NCI-H2196 treated with DMSO at 0.1 percent for 48 hours (cell line): ENCODE results near the gene TRAFD1.

Experiments used
- DNase-seq: peaks from one replicate; lab custom pipeline; 2025; ENCODE audit not compliant: unreplicated experiment; lab: John Stamatoyannopoulos, UW

Gene TRAFD1

DNA sequence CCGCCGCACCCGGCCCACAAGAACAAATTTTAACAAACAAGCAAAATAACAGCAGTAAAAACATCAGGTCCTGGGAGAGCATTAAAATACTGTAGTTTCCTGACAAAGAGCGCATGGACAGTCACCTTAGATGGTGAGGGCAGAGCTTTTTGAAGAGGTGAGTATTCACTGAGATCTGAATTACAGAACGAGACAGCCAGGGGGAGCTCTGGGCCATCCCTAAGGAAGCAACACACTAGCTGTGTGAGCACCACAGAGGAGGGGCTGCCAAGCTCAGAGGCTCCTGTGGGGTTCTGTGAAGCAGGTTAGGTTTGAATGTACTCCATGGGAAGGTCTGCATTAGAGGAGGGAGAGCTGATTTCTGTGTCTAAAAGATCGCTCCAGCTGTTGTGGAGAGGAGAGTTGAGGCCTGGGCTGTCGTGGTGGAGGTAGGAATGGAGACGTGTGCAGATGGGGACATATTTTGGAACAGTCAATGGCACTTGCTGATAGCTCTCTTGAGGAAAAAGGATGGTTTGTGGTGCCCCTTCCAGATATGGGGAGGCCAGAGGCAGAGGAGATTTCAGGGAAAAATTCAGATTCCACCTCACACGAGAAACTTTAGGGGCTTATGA is 72.9 kb downstream of the TRAFD1 start:
- DNase-seq: peak; percentile 50

DNA sequence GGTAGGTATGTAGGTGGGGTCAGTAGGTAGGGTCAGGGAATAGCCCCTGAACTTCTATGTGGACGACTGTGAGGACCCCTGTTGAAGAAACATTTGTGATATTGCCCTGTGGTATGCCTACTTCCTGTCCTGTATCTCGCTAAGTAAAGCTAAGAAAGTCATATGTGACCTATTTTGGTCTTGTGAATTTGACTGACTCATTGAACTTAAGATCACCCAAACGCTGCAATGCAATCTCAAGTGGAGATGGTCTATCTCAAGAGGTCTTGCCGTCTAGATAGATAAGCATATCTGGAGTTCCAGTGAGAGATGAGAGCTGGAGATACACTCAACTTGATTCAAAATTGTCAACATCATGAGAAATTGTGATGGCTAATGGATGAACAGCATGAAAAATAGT is 73.8 kb downstream of the TRAFD1 start:
- DNase-seq: no peak
